ENCODE results near the gene PROS1. TPM values are rescaled to one million over a fixed set of nuclear protein-coding genes. Genes with fewer than 3 reads are reported as not detected.
"Not testable (repeated sequence)": the region's sequence is repeated elsewhere in the genome, so short reads cannot be mapped to it uniquely, and the experiment has no call there.

Gene PROS1
- total RNA-seq, 1 donor from 2014 or later, result 16.9 TPM

- H3K36me3 Mint-ChIP-seq, result peaks cover 15% of the 10 kb centered on the region
- H3K9me3 Mint-ChIP-seq, result peaks cover 44% of the 10 kb centered on the region
- H3K4me1 Mint-ChIP-seq, result no peaks in the 10 kb centered on the region
- no peak for TF ChIP-seq CTCF (IDR thresholded peaks at IDR 0.05; ENCODE audit: unreplicated experiment)
- H3K4me3 Mint-ChIP-seq, result no peak overlapping the region
- H3K27me3 Mint-ChIP-seq (ENCODE audit: low read depth), result no peaks in the 10 kb centered on the region
- no peak overlapping the region for H3K27ac Mint-ChIP-seq
- DNase-seq (ENCODE audit: low spot score in 2 of 2, unreplicated experiment in 2 of 2), result no peak
These were observed 67.5 kb downstream of the PROS1 start for GRCh38 chr3:93906245-93906644.

DNA sequence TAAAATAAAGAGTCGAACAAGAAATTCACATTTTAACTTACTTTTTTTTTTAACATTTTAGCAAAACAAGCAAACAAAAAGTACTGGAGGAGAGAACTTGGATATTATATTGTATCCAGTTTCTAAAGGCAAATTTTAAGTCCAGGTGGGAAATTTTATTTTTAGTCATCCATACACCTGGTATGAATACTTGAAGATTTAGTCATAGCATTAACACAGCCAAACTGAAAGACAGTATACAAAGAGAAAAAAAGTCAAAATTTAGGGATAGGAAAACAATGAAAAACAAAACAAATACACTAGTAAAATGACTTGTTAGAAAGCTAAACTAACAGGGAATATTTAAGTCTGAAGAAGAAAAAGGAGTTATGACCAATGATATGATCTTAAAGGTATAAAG lies 69.1 kb downstream of the PROS1 start:
- no peak for TF ChIP-seq CTCF (IDR thresholded peaks at IDR 0.05; ENCODE audit: unreplicated experiment)
- H3K36me3 Mint-ChIP-seq, result peaks cover 15% of the 10 kb centered on the region
- H3K4me1 Mint-ChIP-seq, result no peaks in the 10 kb centered on the region
- no peak overlapping the region for H3K4me3 Mint-ChIP-seq
- peaks cover 39% of the 10 kb centered on the region for H3K9me3 Mint-ChIP-seq
- DNase-seq (ENCODE audit: low spot score in 2 of 2, unreplicated experiment in 2 of 2), result no peak
- no peaks in the 10 kb centered on the region for H3K27me3 Mint-ChIP-seq (ENCODE audit: low read depth)
- no peak overlapping the region for H3K27ac Mint-ChIP-seq

DNA sequence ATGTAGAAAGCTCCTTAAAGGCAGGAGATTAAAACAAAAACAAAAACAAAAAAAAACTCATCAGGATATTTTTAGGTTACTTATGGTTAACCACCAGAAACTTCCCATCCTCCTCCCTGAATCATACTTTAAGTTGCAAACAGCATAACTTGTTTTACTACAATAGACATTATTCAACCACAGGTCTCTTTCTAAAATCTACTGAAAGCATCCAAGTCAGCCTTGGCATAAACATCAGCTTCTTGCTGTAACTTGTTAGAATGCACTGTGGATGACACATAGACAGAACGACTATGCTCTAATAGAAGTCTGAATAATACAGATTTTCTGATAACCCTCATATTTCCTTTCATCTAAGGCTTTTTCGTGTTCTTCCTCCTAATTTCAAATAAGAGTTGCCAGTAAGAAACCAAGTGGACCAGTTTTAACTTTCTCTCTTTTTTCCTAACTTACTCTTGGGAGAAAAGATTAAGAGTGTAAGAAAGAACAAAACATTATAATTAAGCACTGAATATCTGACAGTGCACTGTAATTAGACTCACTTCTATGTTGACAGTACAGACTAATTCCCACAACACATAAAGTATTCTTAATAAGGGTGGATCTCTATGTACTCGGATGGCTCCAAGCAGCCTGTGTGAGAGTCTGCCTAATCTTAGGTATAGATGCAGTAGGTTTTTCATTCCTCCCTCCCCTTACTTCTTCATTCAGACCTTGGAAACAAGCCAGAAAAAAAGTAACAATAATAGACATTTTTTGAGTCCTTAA lies 95.3 kb downstream of the PROS1 start:
- not testable (repeated sequence) for H3K27me3 Mint-ChIP-seq (ENCODE audit: low read depth); H3K27ac Mint-ChIP-seq; DNase-seq (ENCODE audit: low spot score in 2 of 2, unreplicated experiment in 2 of 2); H3K4me3 Mint-ChIP-seq; H3K4me1 Mint-ChIP-seq
- peaks cover 18% of the 10 kb centered on the region for H3K36me3 Mint-ChIP-seq
- peaks cover 58% of the 10 kb centered on the region for H3K9me3 Mint-ChIP-seq

- H3K36me3 Mint-ChIP-seq, result peaks cover 18% of the 10 kb centered on the region
- not testable (repeated sequence) for H3K27ac Mint-ChIP-seq; H3K4me3 Mint-ChIP-seq; H3K27me3 Mint-ChIP-seq (ENCODE audit: low read depth); DNase-seq (ENCODE audit: low spot score in 2 of 2, unreplicated experiment in 2 of 2); H3K4me1 Mint-ChIP-seq
- peaks cover 59% of the 10 kb centered on the region for H3K9me3 Mint-ChIP-seq
These were observed 96.3 kb downstream of the PROS1 start for GRCh38 chr3:93877427-93877826.

GRCh38 chr3:93873412-93873811 lies 100.3 kb downstream of the PROS1 start:
- H3K9me3 Mint-ChIP-seq, result peaks cover 62% of the 10 kb centered on the region
- not testable (repeated sequence) for H3K4me1 Mint-ChIP-seq; H3K4me3 Mint-ChIP-seq; H3K27ac Mint-ChIP-seq; H3K27me3 Mint-ChIP-seq (ENCODE audit: low read depth); H3K36me3 Mint-ChIP-seq; DNase-seq (ENCODE audit: low spot score in 2 of 2, unreplicated experiment in 2 of 2)

GRCh38 chr3:93867425-93867824 lies 106.3 kb downstream of the PROS1 start:
- Mint-ChIP-seq H3K36me3 (no peaks in the 10 kb centered on the region), H3K27ac (no peak overlapping the region), H3K9me3 (peaks cover 65% of the 10 kb centered on the region), H3K4me1 (no peaks in the 10 kb centered on the region), H3K27me3 (ENCODE audit: low read depth) (no peaks in the 10 kb centered on the region), H3K4me3 (no peak overlapping the region)
- DNase-seq (ENCODE audit: low spot score in 2 of 2, unreplicated experiment in 2 of 2), result no peak
- no peak for TF ChIP-seq CTCF (IDR thresholded peaks at IDR 0.05; ENCODE audit: unreplicated experiment)

GRCh38 chr3:93861017-93861416 lies 112.7 kb downstream of the PROS1 start:
- Mint-ChIP-seq H3K9me3 (peaks cover 67% of the 10 kb centered on the region), H3K27me3 (ENCODE audit: low read depth) (no peaks in the 10 kb centered on the region), H3K4me1 (no peaks in the 10 kb centered on the region), H3K27ac (no peak overlapping the region), H3K36me3 (peaks cover 2% of the 10 kb centered on the region), H3K4me3 (no peak overlapping the region)
- no peak for DNase-seq (ENCODE audit: low spot score in 2 of 2, unreplicated experiment in 2 of 2)
- TF ChIP-seq CTCF (IDR thresholded peaks at IDR 0.05; ENCODE audit: unreplicated experiment), result no peak
